Thyroid gland (tissue), 4 donors: ENCODE results near the gene STXBP1.

Experiments
- POLR2A ChIP-seq, 2 donors: fragments of 450-650 bp; IDR thresholded peaks; one replicate each; pipeline ENCODE4 v1.6.1; 2017; ENCODE audit warnings: antibody characterized with exemption in 2 of 2, mild to moderate bottlenecking in 2 of 2, moderate library complexity in 1 of 2
- TF ChIP-seq, protein P1 (sequence below), 6 experiments: fragments of 200-600 bp in 3 of 6; fragments of 450-650 bp in 3 of 6; sonication (generic) in 3 of 6; IDR thresholded peaks; one replicate each; pipeline ENCODE4 v1.5.1; 2016 to 2019; ENCODE audit warnings: antibody characterized with exemption in 6 of 6, mild to moderate bottlenecking in 2 of 6, inconsistent platforms in 1 of 6, moderate library complexity in 1 of 6

DNA sequence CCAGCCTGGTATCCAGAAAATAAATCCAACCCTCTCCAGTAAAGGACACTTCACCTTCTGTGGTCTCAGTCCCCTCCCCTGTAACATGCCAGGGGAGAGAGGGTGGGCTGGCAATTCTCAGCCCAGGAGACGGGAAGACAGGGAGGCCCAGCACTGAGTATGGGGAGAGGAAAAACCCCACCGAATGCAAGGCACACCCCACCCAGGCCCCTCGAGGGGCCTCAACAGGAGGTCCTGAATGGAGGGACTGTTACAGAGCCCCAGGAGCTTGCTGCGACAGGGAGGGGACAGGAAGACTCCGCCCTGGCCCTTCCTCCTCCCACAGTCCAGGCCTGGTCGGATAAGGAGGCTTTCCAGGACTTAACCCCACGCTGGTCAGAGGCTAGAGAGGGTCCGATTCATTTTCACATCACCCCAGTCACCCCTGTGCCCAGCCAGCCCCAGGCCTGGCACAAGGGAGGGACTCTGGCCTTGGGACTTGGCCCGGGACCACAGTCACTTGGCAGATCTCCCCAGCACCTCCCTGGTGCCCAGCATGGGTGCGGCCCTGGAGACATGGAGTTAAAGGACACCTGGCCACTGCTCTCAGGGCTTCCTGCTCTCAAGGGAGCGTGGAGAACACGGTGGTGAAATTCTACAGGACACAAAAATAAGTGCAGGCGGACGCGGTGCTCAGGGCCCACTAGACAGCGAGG is 44.9 kb upstream of the STXBP1 start:
- TF ChIP-seq, protein P1, sequence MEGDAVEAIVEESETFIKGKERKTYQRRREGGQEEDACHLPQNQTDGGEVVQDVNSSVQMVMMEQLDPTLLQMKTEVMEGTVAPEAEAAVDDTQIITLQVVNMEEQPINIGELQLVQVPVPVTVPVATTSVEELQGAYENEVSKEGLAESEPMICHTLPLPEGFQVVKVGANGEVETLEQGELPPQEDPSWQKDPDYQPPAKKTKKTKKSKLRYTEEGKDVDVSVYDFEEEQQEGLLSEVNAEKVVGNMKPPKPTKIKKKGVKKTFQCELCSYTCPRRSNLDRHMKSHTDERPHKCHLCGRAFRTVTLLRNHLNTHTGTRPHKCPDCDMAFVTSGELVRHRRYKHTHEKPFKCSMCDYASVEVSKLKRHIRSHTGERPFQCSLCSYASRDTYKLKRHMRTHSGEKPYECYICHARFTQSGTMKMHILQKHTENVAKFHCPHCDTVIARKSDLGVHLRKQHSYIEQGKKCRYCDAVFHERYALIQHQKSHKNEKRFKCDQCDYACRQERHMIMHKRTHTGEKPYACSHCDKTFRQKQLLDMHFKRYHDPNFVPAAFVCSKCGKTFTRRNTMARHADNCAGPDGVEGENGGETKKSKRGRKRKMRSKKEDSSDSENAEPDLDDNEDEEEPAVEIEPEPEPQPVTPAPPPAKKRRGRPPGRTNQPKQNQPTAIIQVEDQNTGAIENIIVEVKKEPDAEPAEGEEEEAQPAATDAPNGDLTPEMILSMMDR (IDR thresholded peaks at IDR 0.05): peak in 1 of 6 experiments; percentile 11
- TF ChIP-seq POLR2A (IDR thresholded peaks at IDR 0.05): peak in 1 of 2 donors; percentile 72
